IPS-NIHi7 (cell line): ENCODE measurements around the gene GALNT9.
"Not testable (repeated sequence)": the region's sequence is repeated elsewhere in the genome, so short reads cannot be mapped to it uniquely, and the experiment has no call there.

Source experiments
- DNase-seq: peaks from one replicate; pipeline ENCODE4 v3.0.0; 2012; ENCODE audit warnings: mixed read lengths; ENCODE audit errors: extremely low spot score

The GALNT9 gene

DNA sequence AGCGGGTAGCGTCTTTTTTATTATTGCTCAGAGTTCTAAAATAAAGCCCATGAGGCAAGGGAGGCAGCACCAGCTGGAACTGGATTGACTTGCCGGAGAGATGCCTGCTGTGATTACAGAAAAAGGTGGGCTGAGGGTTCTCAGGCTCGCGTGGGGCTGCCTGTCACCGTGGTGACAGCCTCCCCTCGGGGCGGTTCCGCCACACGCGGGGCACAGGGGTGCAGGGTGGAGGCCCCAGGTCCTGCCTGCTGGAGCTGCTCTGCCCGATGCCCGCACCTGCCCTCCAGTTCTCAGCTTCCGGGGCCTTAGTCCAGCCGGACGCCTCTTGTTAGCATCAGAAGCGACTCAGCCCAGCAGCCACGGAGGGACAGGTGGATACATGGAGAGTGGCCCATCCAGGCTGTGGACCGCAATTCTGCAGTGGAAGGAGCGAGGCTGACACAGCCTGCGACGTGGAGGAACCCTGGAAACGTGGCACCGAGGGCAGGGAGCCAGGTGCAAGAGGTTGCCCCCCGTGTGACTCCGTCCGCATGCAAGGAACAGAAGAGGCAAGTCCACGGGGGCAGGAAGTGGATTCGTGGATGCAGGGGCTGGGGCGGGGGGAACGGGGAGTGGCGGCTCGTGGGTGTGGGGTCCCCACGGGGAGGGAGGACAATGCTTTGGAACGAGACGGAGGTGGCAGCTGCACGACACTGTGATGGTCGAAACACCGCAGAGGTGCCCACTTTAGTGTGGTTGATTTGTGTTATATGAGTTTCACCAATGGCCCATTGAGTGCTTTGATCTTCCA is 79.5 kb downstream of the GALNT9 start:
- no peak for DNase-seq

DNA sequence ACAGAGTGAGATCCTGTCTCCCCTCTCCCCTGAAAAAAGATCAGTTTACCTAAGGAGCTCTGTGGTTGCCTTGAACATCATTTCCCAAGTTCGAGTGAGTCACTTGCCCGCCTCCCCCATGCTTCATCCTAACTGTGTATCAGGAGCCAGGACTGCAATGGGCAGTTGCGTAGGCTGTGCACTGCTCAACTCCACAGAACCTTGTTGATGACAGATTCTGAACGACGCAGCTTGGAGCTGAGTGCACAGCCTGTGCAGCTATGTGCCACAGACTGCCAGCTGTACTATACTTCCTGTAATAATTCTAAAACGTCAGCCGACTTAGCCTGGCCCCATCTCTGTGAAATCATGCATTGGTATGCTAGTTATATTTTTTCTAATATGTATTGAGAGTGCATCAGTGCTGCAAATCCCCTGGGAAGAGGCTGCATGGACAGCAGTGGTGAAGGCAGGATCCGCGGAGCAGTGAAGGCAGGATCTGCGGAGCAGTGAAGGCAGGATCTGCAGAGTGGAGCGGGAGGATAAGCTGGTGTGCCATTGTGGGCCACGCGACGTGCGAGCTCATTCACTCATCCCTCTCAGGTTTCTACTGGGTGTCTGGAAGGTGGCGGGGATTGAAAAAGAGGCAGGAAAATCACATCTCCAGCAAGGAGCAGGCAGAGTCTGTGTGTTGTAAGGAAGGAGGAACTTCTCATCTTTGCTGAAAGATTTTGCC is 80.8 kb downstream of the GALNT9 start:
- DNase-seq = no peak

- DNase-seq = no peak
Observed at GRCh38 chr12:132247718-132248452, 81.5 kb downstream of the GALNT9 start.

- DNase-seq = no peak
Observed at GRCh38 chr12:132246997-132247717, 82.2 kb downstream of the GALNT9 start.

GRCh38 chr12:132245521-132246101 is 83.8 kb downstream of the GALNT9 start:
- no peak for DNase-seq

DNA sequence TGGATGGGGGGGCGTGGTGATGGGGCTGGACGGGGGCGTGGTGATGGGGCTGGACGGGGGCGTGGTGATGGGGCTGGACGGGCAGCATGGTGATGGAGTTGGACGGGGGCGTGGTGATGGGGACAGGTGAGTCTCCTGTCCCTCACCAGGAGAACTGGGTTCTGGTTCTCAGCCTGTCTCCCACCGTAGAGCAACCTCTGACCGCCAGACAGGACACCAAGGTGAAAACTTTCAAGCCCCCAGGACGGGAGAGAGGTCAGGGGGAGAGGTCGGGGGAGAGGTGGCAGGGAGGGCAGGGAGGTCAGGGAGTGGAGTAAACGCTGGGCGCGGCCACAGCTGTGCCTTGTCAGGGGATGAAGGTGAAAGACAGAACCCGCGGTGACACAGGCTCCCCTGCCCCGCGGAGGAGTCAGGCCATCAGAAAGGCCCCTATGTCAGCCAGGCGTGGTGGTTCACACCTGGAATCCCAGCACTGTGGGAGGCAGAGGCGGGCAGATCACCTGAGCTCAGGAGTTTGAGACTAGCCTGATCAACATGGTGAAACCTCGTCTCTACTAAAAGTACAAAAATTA is 84.6 kb downstream of the GALNT9 start:
- DNase-seq = no peak

GRCh38 chr12:132243596-132244310 is 85.6 kb downstream of the GALNT9 start:
- peak; percentile 57 for DNase-seq

- not testable (repeated sequence) for DNase-seq
Observed at GRCh38 chr12:132243171-132243570, 86.2 kb downstream of the GALNT9 start.

DNA sequence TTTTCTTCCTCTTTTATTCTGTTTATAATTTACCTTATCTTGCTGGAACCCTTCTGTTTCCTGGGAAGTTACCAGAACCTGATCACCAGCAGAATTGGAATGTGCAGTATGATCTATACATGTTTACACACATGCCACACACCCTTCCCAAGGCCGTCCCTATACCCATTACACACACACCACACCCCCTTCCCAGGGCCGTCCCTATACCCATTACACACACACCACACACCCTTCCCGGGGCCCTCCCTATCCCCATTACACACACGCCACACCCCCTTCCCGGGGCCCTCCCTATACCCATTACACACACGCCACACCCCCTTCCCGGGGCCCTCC is 88.8 kb downstream of the GALNT9 start:
- not testable (repeated sequence) for DNase-seq

DNA sequence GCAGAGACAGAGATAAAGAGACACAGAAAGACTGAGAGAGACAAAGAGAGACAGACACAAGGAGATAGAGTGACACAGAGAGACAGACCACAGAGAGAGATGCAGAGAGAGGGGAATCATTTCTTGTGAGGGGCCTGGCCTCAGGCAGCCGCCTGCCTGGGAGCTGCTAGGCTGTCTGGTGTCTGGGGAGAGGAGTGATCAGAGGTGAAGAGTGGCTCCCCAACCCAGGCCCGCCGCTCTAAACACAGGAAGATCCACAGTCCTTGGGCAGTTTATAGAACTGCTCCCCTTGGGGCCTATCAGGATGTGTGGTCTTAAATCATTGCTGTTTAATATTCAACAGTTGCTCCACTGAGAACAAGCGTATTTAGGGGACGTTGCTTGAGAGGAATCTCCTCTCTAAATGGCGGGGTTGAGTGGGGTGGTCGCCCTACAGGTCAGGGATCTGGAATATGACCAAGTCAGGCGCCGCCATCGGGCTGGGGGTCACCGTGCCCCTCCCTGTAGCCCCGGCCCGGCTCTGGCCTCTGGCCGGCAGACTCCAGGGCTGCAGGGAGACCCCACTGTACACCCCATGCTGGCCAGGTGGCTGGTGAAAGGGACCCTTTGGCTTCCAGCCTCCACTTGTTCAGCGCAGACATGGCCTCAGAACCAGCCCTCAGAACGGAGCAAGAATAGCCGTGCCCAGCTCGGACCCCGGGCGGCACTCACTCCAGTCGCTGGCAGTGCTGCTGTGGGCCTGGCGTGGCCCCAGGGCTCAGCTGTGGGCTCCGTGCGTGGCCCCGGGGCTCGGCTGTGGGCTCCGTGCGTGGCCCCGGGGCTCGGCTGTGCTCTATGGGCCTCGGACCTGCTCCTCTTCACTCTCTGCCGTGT is 89.4 kb downstream of the GALNT9 start:
- DNase-seq = no peak

DNA sequence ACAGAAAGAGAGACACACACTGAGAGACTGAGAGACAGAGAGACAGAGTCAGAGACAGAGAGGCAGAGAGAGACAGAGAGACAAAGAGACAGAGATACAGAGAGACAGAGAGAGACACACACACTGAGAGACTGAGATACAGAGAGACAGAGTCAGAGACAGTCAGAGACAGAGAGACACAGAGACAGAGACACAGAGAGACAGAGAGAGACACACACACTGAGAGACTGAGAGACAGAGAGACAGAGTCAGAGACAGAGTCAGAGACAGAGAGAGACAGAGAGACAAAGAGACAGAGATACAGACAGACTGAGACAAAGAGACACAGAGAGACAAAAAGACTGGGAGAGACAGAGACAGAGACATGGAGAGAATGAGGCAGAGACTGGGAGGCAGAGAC is 90.0 kb downstream of the GALNT9 start:
- no peak for DNase-seq

GRCh38 chr12:132238884-132239283 is 90.5 kb downstream of the GALNT9 start:
- no peak for DNase-seq

- no peak for DNase-seq
Observed at GRCh38 chr12:132238488-132238854, 90.9 kb downstream of the GALNT9 start.

DNA sequence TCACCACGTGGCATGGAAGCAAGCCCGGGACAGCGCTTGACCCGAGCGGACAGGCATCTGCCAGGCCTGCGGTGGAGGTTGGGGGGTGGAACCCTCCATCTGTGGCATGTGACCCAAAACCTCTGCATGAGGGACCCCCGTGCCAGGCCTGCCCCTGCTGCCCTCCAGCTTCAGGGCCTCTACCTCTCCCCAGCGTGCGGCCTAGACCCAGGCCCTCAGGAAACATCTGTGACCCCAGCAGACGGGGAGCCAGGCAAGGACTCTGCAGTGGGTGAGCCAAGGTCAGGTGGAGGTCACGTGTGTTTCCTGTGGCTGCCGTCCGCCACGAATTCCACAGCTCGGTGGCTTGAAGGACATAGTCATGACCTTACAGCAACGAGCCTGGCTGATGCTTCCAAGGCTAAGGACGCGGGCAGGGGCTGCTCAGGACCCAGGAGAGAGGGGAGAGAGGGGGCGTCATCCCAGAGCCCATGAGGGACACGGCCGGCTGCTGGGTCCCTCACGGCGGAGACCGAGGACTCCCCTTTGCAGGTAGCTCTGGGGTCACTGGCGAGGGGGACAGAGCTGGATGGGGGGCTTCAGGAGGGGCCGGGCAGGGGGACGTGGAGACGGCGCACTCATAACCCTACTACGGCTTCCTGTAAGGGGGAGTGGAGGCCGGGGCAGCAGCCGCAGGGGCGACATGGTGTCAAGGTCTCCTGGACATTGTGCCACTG is 91.5 kb downstream of the GALNT9 start:
- no peak for DNase-seq

DNA sequence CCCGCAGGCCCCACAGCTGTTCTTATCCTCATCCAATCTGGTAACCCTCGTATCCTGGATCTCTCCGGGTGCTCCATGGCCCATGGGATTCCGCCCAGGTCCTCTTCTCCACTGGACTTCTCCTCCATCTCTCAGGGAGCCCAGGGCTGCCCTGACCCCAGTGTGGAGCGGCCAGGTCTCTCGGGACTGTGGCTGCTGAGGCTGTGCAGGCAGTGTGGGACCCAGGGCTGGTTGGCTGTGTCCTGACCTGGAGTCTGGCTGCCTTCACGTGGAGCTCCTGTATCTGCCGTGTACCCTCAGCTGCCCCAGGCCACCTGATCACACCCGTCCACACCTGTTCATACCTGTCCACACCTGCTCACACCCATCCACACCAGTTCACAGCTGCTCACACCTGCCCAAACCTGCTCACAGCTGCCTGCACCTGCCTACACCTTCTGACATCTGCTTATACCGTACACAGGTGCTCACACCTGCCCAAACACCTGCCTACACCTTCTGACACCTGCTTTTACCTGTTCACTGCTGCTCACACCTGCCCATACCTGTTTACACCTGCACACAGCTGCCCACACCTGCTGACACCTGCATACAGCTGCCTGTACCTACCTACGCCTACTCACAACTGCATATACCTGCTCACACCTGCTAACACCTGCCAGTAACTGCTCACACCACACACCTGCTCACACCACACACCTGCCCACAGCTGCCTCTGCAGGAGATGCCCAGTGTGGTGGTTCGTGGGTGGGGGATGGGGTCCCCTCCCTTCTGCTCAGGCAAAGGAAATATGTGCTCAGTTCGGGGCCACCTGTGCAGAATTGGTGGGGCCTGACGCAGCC is 92.2 kb downstream of the GALNT9 start:
- no peak for DNase-seq

DNA sequence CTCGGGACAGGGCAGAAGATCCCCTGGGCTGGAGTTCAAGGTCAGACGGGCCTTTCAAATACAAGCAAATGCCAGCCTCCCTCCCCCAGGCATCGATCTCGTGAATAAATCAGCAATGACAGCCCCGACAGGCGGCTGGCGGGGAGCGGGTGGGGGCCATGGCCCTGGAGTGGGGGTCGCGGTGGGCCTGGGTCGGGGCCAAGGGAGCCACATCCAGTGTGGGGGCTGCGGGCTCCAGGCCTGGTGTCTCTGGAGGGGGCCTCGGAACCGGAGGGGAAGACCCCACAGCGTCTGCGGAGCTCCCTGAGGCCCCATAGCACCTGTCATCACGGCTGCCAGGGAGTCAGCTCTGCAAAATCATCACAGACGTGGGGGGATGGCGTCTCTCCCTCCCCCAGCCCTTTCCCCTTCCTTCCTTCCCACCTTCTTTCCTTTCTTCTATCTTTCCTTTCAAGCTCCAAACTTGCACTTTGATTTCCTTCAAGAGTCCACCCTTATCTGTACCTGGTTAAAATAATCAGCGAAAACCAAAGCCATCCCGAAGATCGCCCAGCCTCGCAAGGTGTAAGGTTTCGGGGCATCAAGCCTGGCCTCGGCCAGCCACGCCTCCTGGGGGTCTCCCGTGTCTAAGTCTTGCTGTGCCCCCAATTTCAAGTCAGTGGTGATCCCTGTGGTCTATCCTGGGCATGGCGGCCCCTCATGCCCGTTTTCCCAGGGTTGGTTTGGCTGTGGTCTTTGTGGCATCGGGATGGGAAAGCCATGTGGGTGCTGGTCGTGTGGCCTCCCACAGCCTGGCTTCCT is 93.1 kb downstream of the GALNT9 start:
- DNase-seq = no peak

DNA sequence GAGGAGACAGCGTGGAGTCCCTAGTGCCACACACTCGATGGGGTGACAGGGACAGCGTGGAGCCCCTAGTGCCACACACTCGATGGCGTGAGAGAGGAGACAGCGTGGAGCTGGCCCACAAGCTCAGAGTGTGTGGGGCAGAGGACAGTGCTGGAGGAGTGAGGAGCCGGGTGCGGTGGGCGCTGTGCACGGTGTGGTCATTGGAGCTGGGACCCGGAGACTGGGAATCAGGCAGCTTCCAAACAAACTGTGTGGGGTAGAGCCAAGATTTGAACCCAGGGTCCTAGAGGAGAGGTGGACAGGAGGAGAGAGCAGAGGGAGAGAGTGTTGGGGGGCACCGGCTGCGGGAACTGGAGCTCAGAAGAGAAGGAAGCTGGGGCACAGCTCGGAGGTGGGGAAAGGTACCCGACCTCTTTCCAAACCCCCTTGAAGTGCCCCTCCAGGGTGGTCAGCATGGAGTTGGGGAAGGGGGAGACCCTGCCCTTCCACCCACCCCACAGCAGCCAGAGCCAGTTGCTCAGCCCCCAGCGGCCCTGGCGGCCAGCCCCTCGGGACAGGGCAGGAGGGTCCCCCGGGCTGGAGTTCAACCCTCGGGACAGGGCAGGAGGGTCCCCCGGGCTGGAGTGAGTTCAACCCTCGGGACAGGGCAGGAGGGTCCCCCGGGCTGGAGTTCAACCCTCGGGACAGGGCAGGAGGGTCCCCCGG is 94.1 kb downstream of the GALNT9 start:
- no peak for DNase-seq
